ENCODE data around the gene MACROD2.

MACROD2 gene

GRCh38 chr20:15317546-15318232 is 1322.4 kb downstream of the MACROD2 start:
- ChIA-PET POLR2A (no interaction called here), CTCF (interaction anchor here (0.9 kb wide), 1 partner anchor 14 kb away, joined by 3 read pairs; no protein-coding TSS in a partner anchor)
- TF ChIP-seq CTCF (IDR thresholded peaks at IDR 0.05; ENCODE audit: control extremely low read depth, extremely low read depth, low read depth, missing control alignments) = no peak
- DNase-seq (ENCODE audit: extremely low spot score) = peak; percentile 14

- TF ChIP-seq CTCF (IDR thresholded peaks at IDR 0.05; ENCODE audit: control extremely low read depth, extremely low read depth, low read depth, missing control alignments) = no peak
- no peak for DNase-seq (ENCODE audit: extremely low spot score)
- ChIA-PET CTCF (no interaction called here), POLR2A (no interaction called here)
Measured at GRCh38 chr20:15318682-15319081, 1323.4 kb downstream of the MACROD2 start.

- ChIA-PET POLR2A (no interaction called here), CTCF (no interaction called here)
- no peak for TF ChIP-seq CTCF (IDR thresholded peaks at IDR 0.05; ENCODE audit: control extremely low read depth, extremely low read depth, low read depth, missing control alignments)
- DNase-seq (ENCODE audit: extremely low spot score) = no peak
Measured at GRCh38 chr20:15319439-15319838, 1324.1 kb downstream of the MACROD2 start.

- no peak for DNase-seq (ENCODE audit: extremely low spot score)
- POLR2A ChIA-PET = no interaction called here
- CTCF ChIA-PET = interaction anchor here (1.3 kb wide), 1 partner anchor 10 kb away, joined by 3 read pairs; no protein-coding TSS in a partner anchor
- no peak for TF ChIP-seq CTCF (IDR thresholded peaks at IDR 0.05; ENCODE audit: control extremely low read depth, extremely low read depth, low read depth, missing control alignments)
Measured at GRCh38 chr20:15320941-15321340, 1325.6 kb downstream of the MACROD2 start.

- ChIA-PET POLR2A (no interaction called here), CTCF (no interaction called here)
- TF ChIP-seq CTCF (IDR thresholded peaks at IDR 0.05; ENCODE audit: control extremely low read depth, extremely low read depth, low read depth, missing control alignments) = no peak
- DNase-seq (ENCODE audit: extremely low spot score) = no peak
Measured at GRCh38 chr20:15327123-15327522, 1331.8 kb downstream of the MACROD2 start.

GRCh38 chr20:15328084-15328483 is 1332.8 kb downstream of the MACROD2 start:
- ChIA-PET CTCF (no interaction called here), POLR2A (no interaction called here)
- no peak for DNase-seq (ENCODE audit: extremely low spot score)
- TF ChIP-seq CTCF (IDR thresholded peaks at IDR 0.05; ENCODE audit: control extremely low read depth, extremely low read depth, low read depth, missing control alignments) = no peak
